ENCODE results near the gene CDK6. TPM values are rescaled to one million over a fixed set of nuclear protein-coding genes. Genes with fewer than 3 reads are reported as not detected.

CDK6 gene
- total RNA-seq, 2 experiments from 2014 or later: 103 to 106 TPM

DNA sequence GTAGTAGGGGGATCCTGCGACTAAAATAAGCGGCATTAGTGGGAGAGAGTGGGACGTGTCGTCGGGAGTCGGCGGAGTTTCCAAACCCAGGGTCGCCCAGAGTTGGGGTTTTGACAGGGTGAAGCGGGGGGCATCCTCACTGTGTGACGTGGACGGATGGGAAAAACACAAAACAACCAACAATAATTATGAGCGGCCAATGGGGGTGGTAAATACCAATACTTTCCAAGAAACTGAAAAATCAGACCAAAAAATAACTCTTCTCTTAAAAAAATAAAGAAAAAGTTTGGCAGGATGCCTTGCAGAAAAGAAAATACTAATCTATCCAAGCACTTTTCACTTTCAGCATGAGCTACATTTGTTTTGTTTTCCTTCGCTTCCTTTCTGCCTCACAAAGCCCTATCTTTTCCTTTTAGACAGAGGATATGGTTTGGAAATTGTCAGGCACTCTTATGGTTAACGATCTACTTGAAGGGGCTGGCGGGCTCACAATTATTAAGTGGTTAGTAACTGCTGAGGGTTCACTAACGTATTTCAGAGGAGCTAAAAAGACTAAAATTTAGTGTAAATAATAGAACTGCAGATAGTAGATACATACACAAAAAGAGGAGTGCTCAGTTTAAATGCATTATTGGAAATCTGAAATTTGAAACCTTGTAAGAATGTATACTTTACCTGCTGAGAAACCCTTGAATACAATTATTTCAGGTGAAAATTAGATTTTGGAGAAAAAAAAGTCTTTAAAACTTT lies 802 bp upstream of the CDK6 start:
- peak overlapping the region; percentile 85 for H3K4me3 Mint-ChIP-seq
- H3K36me3 Mint-ChIP-seq: peaks cover 21% of the 10 kb centered on the region
- H3K9me3 Mint-ChIP-seq: no peaks in the 10 kb centered on the region
- H3K27me3 Mint-ChIP-seq: peaks cover 32% of the 10 kb centered on the region
- peak; percentile 31 for DNase-seq
- peak overlapping the region; percentile 87 for H3K27ac Mint-ChIP-seq
- peaks cover 15% of the 10 kb centered on the region for H3K4me1 Mint-ChIP-seq

DNA sequence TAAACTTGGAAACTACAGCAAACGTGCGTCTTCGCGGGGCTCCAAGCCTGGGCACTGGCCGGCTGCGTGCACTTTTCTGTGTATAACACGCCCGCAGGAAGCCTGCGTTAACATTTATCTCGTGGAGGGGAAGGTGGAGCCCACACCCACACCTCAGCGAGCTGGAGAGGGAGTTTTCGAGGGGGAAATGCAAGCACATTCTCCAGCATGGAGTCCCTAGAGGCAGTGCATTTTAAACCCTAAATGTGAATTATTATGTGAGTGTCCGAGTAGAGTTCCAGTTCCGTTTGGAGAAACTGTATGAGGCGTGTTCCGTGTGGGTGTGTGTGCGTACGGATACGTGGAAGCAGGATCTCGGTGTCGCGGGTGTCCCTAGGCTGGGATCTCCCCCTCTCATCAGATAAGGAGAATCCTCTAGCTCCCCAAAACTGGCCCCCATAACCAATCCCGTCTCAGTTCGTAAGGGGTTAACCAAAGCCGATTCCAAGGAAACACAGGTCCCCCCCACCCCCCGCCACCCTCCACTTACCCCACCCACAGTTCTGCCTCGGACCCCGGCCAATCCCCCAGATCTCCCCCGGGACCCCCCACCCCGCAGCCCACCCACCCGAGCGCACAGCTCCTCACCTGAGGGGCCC lies 403 bp downstream of the CDK6 start:
- H3K4me3 Mint-ChIP-seq: peak overlapping the region; percentile 87

DNA sequence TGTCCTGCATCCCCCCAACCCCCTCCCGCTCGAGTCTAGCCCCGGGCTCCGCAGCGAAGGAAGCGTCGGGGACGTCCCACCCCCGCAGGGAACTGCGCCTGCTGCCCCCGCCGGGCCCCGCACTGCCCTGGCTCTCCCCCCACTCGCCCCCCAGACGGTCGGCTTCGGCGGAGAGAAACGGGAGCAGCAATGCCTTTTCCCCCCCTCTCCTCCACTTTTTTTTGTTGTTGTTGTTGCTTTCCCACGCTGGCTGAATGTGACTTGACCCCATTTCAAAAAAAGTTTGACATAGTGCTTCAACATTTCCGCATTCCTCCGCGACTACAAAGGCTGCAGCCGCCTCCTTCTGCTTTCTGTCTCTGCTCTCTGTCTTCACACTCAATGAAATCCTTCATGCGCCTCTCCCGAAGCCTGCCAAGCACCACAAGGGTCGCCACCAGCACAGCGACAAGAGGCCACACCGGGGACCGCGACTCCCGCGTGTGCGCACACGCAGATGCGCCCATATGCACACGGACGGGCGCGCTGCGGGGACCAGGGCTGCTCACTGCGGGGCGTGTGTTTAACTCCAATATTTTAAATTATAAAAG lies 1.0 kb downstream of the CDK6 start:
- Mint-ChIP-seq H3K27me3 (peaks cover 22% of the 10 kb centered on the region), H3K4me3 (peak overlapping the region; percentile 87), H3K4me1 (peaks cover 26% of the 10 kb centered on the region), H3K9me3 (no peaks in the 10 kb centered on the region), H3K27ac (peak overlapping the region; percentile 91), H3K36me3 (peaks cover 38% of the 10 kb centered on the region)
- DNase-seq: peak; percentile 62

More for the DNA sequence above, 403 bp downstream of the CDK6 start:
- peaks cover 22% of the 10 kb centered on the region for H3K4me1 Mint-ChIP-seq
- H3K27ac Mint-ChIP-seq: peak overlapping the region; percentile 91
- no peaks in the 10 kb centered on the region for H3K9me3 Mint-ChIP-seq
- H3K36me3 Mint-ChIP-seq: peaks cover 32% of the 10 kb centered on the region
- peak; percentile 46 for DNase-seq
- H3K27me3 Mint-ChIP-seq: peaks cover 28% of the 10 kb centered on the region

DNA sequence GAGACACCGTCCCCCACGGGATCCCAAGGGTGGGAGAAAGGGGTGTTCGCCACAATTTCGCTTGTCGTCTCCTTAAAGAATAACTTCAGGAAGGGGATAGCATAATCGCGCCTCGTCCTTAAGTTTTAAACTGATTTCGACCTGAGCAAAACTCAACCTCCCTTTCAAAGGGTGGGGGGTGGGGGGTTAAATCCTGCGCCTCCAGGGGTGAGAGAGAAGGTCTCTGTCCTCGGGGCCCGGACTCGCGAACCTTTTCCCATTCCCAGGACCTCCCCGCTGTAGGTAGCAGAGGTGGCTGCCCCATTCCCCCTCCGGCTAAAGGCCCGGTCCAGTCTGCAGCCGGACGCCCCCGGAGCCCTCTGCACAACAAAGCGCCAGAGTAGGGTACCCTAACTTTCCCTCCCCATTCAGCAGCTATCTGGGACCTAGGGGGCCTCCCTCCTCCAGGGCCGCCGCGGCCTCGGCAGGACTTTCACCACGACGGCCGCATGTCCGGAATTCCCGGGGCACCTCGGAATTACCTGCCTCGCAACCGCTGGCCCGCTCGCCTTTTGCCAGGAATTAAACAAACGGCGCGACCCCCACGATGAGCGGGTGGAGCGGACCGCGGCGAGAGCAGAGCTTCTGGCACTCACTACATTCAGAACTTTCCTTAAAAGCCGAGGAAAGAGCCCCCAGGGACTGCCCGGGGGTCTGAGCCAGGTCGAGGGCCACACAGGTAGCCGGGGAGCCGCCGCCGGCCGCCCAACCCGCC lies 1.7 kb downstream of the CDK6 start:
- DNase-seq: peak; percentile 12
- Mint-ChIP-seq H3K27ac (peak overlapping the region; percentile 91), H3K4me3 (peak overlapping the region; percentile 87)

DNA sequence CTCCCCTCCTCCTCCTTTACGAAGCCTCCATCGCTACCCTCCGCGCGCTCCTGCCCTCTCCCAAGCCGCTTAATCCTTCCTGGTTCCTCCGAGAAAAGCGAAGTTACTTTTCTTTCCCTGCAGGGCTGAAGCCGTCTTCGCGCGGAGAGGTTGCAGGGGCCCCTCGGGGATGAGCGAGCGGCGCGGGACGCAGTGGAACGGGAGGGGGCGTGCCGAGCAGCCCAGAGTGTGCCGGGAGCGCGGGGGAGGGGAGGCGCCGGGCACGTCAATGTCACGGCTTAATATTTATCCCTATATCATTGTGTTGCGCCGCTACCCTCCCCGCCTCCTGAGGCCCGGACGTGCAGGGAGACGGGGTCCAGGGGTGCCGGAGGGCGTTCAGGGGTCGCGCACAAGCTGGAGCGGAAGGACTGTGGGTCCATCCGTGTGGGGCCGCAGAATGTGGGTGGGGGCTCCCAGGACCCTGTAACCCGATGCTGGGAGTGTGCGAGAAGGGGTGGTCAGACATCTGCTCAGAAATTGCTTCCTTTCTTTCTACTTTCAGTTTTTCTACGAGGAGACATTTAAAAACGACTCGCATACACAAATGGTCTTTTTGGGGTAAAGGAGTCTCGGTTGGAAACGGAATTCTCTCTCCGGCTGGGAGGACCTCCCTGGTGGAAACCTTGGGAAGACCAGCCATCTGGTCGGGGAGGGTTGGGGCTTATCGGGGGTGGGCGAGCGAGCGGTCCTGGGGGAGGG lies 2.4 kb downstream of the CDK6 start:
- no peaks in the 10 kb centered on the region for H3K9me3 Mint-ChIP-seq

More for the DNA sequence above, 1.7 kb downstream of the CDK6 start:
- Mint-ChIP-seq H3K4me1 (peaks cover 33% of the 10 kb centered on the region), H3K27me3 (peaks cover 15% of the 10 kb centered on the region), H3K9me3 (no peaks in the 10 kb centered on the region), H3K36me3 (peaks cover 44% of the 10 kb centered on the region)

DNA sequence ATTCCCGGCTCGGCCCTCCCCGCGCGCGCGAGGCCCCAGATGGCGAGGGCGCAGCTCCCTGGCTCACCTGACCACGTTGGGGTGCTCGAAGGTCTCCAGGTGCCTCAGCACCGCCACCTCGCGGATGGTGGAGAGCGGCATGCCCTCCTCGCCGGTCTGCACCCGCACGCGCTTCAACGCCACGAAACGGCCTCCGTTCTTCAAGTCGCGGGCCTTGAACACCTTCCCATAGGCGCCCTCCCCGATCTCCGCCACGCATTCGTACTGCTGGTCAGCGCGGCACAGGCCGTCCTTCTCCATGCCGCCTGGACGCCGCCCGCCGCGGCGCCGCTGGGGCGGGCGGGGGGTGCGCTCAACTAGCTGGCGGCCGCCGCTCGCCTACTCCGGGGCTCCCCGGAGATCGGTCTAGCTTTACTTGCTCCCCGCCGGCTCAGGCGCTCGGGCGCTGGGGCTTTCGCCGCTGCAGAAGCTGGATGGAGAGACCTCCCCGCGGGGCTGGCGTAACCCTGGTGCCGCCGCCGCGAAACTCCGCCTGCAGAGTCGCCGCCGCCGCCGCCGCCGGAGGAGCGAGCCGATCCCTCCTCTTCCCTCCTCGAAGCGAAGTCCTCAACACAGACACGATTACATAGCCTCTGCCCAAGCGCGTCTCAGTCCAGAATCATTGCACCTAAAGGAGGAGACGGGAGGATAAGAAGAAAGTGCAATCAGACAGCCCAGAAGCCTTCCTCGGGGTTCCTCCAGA lies 3.2 kb downstream of the CDK6 start:
- peak; percentile 91 for DNase-seq
- Mint-ChIP-seq H3K9me3 (no peaks in the 10 kb centered on the region), H3K27ac (peak overlapping the region; percentile 91), H3K27me3 (peaks cover 8% of the 10 kb centered on the region), H3K4me1 (peaks cover 44% of the 10 kb centered on the region), H3K4me3 (peak overlapping the region; percentile 87), H3K36me3 (peaks cover 52% of the 10 kb centered on the region)

More for the DNA sequence above, 2.4 kb downstream of the CDK6 start:
- Mint-ChIP-seq H3K27ac (peak overlapping the region; percentile 91), H3K4me1 (peaks cover 40% of the 10 kb centered on the region), H3K27me3 (peaks cover 11% of the 10 kb centered on the region), H3K4me3 (peak overlapping the region; percentile 87), H3K36me3 (peaks cover 48% of the 10 kb centered on the region)
- DNase-seq: peak; percentile 86

DNA sequence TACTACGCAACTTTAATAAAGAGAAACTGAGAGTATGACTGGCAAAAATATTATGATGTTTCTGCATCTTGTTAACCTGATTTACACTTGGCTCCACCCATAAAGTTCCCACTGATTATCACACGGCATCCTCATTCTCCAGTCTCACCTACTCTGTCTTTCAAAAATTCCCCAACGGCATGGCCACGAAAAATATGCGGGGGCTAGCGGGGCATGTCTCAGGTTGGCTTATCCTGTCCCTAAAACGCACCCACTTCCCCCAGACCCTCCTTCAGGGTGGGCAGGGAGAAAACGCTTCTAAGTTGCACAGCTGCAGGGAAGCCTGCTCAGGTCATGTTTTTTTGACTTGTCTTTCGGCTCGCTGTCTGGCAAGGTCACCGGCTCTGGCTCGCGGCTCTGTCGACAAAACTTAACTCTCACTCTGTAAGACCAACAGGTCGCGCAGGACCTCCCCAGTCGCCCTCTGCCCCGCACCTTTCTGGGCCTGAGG lies 3.8 kb downstream of the CDK6 start:
- DNase-seq: no peak
- peak overlapping the region; percentile 89 for H3K27ac Mint-ChIP-seq
- peaks cover 54% of the 10 kb centered on the region for H3K36me3 Mint-ChIP-seq
- peaks cover 8% of the 10 kb centered on the region for H3K27me3 Mint-ChIP-seq
- H3K4me3 Mint-ChIP-seq: peak overlapping the region; percentile 87
- no peaks in the 10 kb centered on the region for H3K9me3 Mint-ChIP-seq
- peaks cover 47% of the 10 kb centered on the region for H3K4me1 Mint-ChIP-seq

DNA sequence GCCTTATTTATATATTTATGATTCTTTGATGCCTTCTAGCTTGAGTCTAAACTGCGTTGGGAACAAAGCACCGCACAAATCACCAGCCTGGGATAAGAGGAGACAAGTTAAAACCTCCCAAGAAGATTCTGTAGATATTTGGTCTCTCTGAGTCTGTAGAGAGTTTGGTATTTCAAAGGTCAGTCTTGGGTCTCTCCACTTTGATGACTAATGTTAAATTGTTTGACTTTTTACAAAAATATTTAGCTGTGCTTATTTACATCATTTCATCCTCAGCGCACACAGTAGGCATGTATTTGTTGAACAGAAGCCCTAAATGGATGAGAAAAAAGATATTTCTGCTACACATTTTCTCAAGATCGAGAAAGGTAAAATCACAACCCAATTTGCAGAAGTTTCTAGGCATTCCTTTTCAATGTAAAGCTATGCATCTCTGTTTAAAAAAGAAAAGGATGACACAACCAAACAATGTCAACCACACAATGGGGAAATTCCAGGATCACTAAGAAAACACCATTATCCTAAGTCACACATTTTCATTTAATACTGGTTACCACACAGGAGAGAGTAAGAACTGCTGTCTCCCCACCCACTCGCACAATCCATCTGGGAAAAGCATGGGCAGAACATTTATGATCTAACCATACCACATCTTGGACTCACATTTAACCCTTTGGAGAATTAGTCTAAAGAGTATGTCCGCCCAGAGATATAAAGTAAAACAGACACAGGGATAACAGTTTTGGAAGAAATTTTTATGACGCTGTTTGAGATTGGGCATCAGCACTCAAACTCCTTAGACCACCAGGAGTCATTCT lies 4.4 kb downstream of the CDK6 start:
- H3K27ac Mint-ChIP-seq: peak overlapping the region; percentile 89
- H3K4me3 Mint-ChIP-seq: peak overlapping the region; percentile 87
- H3K27me3 Mint-ChIP-seq: peaks cover 2% of the 10 kb centered on the region
- peaks cover 48% of the 10 kb centered on the region for H3K4me1 Mint-ChIP-seq
- no peak for DNase-seq
- peaks cover 60% of the 10 kb centered on the region for H3K36me3 Mint-ChIP-seq
- no peaks in the 10 kb centered on the region for H3K9me3 Mint-ChIP-seq

DNA sequence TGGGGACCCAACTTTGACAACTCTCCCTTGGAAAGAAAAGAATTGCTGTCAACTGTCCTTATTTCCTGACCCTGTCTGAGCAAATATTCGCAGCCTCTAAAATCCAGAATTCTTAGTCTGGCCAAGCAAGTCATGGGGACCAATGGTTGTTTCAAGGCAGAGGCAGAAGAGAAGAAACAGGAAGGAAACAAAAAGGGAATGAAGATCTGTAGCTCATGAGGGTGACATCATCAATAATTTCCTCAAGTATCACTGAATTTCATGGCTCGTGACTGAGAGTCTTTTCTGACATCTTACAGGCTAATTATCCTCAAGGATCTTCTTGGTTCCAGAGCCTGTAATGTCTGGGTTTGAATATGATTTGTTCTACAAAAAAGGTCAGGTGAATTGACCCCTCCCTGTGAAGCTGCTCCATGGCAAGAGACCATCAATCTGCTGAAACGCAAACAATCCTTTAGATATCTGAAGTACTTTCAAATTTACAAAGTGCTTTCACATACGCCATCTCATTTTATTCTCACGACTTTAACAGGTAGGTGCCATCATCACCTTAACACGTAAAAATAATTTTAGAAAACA lies 5.8 kb downstream of the CDK6 start:
- DNase-seq: no peak
- Mint-ChIP-seq H3K9me3 (no peaks in the 10 kb centered on the region), H3K27ac (no peak overlapping the region), H3K27me3 (no peaks in the 10 kb centered on the region), H3K36me3 (peaks cover 69% of the 10 kb centered on the region), H3K4me3 (peak overlapping the region; percentile 87), H3K4me1 (peaks cover 58% of the 10 kb centered on the region)

DNA sequence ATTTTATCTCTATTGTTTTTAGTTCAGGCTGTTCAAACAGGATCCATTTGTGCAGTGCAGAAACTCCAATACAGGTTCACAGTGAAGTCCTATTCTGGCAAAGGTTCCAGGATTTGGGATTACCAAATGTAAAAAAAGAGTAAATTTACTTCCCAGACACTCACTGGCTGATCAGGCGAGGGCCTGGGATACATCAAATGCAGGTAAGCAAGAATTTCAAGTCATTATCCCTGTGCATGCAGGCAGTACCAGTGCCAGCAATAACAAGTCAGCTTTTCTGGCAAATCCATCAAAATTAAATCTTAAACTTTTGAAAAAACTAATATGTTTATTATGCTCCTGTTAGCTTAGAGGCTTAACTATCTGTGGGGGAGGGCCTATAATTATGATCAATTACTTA lies 6.3 kb downstream of the CDK6 start:
- peak overlapping the region; percentile 87 for H3K4me3 Mint-ChIP-seq
- H3K9me3 Mint-ChIP-seq: no peaks in the 10 kb centered on the region
- H3K4me1 Mint-ChIP-seq: peaks cover 62% of the 10 kb centered on the region
- peaks cover 70% of the 10 kb centered on the region for H3K36me3 Mint-ChIP-seq
- no peaks in the 10 kb centered on the region for H3K27me3 Mint-ChIP-seq
- no peak overlapping the region for H3K27ac Mint-ChIP-seq
- DNase-seq: no peak

DNA sequence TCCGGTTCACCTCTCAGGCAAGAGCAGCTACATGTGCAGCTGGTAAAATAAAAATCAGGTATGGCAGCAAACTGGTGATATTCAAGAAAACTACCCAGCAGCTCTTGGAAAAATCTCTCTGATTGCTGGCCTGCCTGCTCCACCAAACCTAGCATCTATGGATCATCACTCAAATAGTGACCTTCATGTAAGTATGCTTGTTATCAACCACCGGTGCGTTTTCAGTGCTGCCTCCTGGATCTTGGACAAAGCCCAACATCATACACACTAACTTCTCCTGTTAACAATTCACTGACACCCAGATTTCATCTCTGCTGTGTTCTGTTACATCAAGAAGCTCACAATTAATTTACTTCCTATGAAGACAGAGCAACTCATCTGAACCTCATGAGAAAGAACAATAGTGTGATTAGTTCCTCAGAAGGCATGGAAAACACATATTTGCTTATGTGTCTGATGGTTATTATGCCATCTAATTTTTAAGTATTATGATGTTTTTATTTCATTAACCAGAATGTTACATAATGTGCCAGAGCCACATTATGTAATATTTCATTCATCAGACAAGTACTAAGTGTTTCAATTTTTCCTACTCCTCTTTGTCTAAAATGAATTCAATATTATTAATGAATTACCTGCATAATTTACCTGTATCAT lies 8.8 kb downstream of the CDK6 start:
- H3K27ac Mint-ChIP-seq: no peak overlapping the region
- H3K4me1 Mint-ChIP-seq: peaks cover 77% of the 10 kb centered on the region
- H3K27me3 Mint-ChIP-seq: no peaks in the 10 kb centered on the region
- no peak overlapping the region for H3K4me3 Mint-ChIP-seq
- H3K36me3 Mint-ChIP-seq: peaks cover 68% of the 10 kb centered on the region
- peaks cover 3% of the 10 kb centered on the region for H3K9me3 Mint-ChIP-seq
- DNase-seq: no peak

DNA sequence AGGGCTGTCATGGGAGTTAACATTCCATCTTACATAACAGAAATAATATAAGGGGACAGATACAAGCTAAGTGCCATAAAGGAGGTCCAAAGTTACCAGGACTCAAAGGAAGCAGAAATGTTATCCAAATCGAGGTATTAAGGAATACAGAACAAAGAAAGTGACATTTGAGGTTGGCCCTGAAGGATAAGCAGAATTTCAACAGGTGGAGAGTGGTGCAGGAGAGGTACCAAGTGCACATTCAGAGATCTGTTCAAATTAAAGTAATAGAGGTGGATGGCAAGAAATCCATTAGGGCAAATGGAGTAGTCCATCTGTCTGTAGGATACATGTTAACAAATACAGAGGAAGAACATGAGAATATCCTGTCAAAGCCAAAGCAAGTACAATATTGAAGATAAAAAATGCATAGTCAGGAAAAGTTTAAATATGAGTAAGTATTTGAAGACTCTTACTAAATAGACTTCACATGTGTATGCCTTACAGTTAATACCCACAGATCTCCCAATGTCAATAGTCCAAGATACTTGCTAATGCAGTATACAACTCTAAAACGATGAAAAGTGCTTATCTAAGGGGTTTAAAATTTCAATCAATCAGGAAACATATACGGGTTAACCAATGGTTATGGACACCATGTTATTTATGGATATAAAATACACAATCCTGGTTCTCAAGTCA lies 10.0 kb downstream of the CDK6 start:
- Mint-ChIP-seq H3K4me1 (peaks cover 68% of the 10 kb centered on the region), H3K27ac (no peak overlapping the region), H3K9me3 (peaks cover 3% of the 10 kb centered on the region), H3K36me3 (peaks cover 60% of the 10 kb centered on the region), H3K4me3 (no peak overlapping the region), H3K27me3 (no peaks in the 10 kb centered on the region)
- DNase-seq: no peak

Data from activated naive CD8-positive, alpha-beta T cell treated with anti-CD3 and anti-CD28 coated beads for 36 hours (primary cell).